GM12872 (cell line): ENCODE measurements around the gene PDXK.

Experiments used
- CTCF ChIP-seq: IDR thresholded peaks from 3 replicates; pipeline ENCODE4 v1.5.1; 2011; ENCODE audit warnings: low read depth, mild to moderate bottlenecking, low read length, moderate library complexity; ENCODE audit not compliant: insufficient read depth

The PDXK gene

GRCh38 chr21:43799301-43799840 is 80.4 kb downstream of the PDXK start:
- no peak for TF ChIP-seq CTCF

GRCh38 chr21:43800124-43800523 is 81.2 kb downstream of the PDXK start:
- TF ChIP-seq CTCF = no peak

- TF ChIP-seq CTCF = no peak
Measured at GRCh38 chr21:43800566-43800965, 81.6 kb downstream of the PDXK start.

- no peak for TF ChIP-seq CTCF
Measured at GRCh38 chr21:43801006-43801783, 82.3 kb downstream of the PDXK start.

GRCh38 chr21:43802713-43803313 is 83.9 kb downstream of the PDXK start:
- TF ChIP-seq CTCF = no peak

GRCh38 chr21:43803558-43804300 is 84.8 kb downstream of the PDXK start:
- TF ChIP-seq CTCF = no peak

GRCh38 chr21:43805275-43805800 is 86.4 kb downstream of the PDXK start:
- no peak for TF ChIP-seq CTCF
